Measurements from ENCODE around the gene PRPF6. TPM values are rescaled to one million over a fixed set of nuclear protein-coding genes. Genes with fewer than 3 reads are reported as not detected.

PRPF6 gene
- total RNA-seq, 1 donor from 2014 or later = 57.2 TPM

- no peak for TF ChIP-seq CTCF (IDR thresholded peaks at IDR 0.05)
- no peak for DNase-seq
- H3K27ac ChIP-seq = no peak overlapping the region
- intact Hi-C loops (cut with DNase I) = no loop called here
- H3K9me3 ChIP-seq = no peaks in the 10 kb centered on the region
- no peak for ATAC-seq
- no peak overlapping the region for H3K4me3 ChIP-seq
- peaks cover 44% of the 10 kb centered on the region for H3K36me3 ChIP-seq
- H3K4me1 ChIP-seq = peaks cover 30% of the 10 kb centered on the region
- H3K27me3 ChIP-seq (ENCODE audit: low read depth) = peaks cover 16% of the 10 kb centered on the region
These were observed 54.4 kb downstream of the PRPF6 start for GRCh38 chr20:64035066-64035932.

GRCh38 chr20:64035933-64036345 is 55.0 kb downstream of the PRPF6 start, which contains the start of gene C20orf204:
TSS of gene C20orf204 (plus strand) at chr20:64036182. CDS start at chr20:64036324, 142 bp downstream.
- no peak within 1 kb of the TSS for H3K27ac ChIP-seq
- DNase-seq (no peak), ATAC-seq (no peak)
- H3K4me1 ChIP-seq = peaks cover 36% of the 10 kb centered on the region
- H3K9me3 ChIP-seq = no peaks in the 10 kb centered on the region
- no peak for TF ChIP-seq CTCF (IDR thresholded peaks at IDR 0.05)
- peaks cover 23% of the 10 kb centered on the region for H3K27me3 ChIP-seq (ENCODE audit: low read depth)
- intact Hi-C loops (cut with DNase I) = no loop called here
- no peak within 1 kb of the TSS for H3K4me3 ChIP-seq
- peaks cover 38% of the 10 kb centered on the region for H3K36me3 ChIP-seq

GRCh38 chr20:64036346-64037198 is 55.6 kb downstream of the PRPF6 start:
- no peaks in the 10 kb centered on the region for H3K9me3 ChIP-seq
- DNase-seq (no peak), ATAC-seq (no peak)
- no peak overlapping the region for H3K27ac ChIP-seq
- intact Hi-C loops (cut with DNase I) = no loop called here
- no peak overlapping the region for H3K4me3 ChIP-seq
- H3K4me1 ChIP-seq = peaks cover 43% of the 10 kb centered on the region
- peaks cover 29% of the 10 kb centered on the region for H3K27me3 ChIP-seq (ENCODE audit: low read depth)
- peaks cover 34% of the 10 kb centered on the region for H3K36me3 ChIP-seq
- TF ChIP-seq CTCF (IDR thresholded peaks at IDR 0.05) = no peak

- H3K27ac ChIP-seq = no peak overlapping the region
- no peaks in the 10 kb centered on the region for H3K9me3 ChIP-seq
- intact Hi-C loops (cut with DNase I) = no loop called here
- ATAC-seq = no peak
- peaks cover 48% of the 10 kb centered on the region for H3K4me1 ChIP-seq
- DNase-seq = no peak
- no peak overlapping the region for H3K4me3 ChIP-seq
- no peak for TF ChIP-seq CTCF (IDR thresholded peaks at IDR 0.05)
- H3K36me3 ChIP-seq = peaks cover 28% of the 10 kb centered on the region
- peaks cover 35% of the 10 kb centered on the region for H3K27me3 ChIP-seq (ENCODE audit: low read depth)
These were observed 56.2 kb downstream of the PRPF6 start for GRCh38 chr20:64037199-64037497.

- no peak for ATAC-seq
- intact Hi-C loops (cut with DNase I) = no loop called here
- Histone ChIP-seq H3K36me3 (peaks cover 23% of the 10 kb centered on the region), H3K4me3 (peak overlapping the region; percentile 66), H3K4me1 (peaks cover 51% of the 10 kb centered on the region), H3K9me3 (no peaks in the 10 kb centered on the region), H3K27me3 (ENCODE audit: low read depth) (peaks cover 38% of the 10 kb centered on the region), H3K27ac (peak overlapping the region; percentile 86)
- no peak for TF ChIP-seq CTCF (IDR thresholded peaks at IDR 0.05)
- no peak for DNase-seq
These were observed 56.7 kb downstream of the PRPF6 start for GRCh38 chr20:64037498-64038213.

Measured in lower lobe of right lung (tissue), 2 donors.